Suppressor macrophage treated with lipopolysaccharide for 1 hour (primary cell): ENCODE results near the gene PRKCA.
A peak's percentile ranks its signal among the peaks of the same experiment; 100 is the strongest.
"Not testable (repeated sequence)": the region's sequence is repeated elsewhere in the genome, so short reads cannot be mapped to it uniquely, and the experiment has no call there.

ENCODE experiments used
- DNase-seq, 3 donors: peaks; one replicate each; pipeline ENCODE4 v3.0.0-alpha.2; 2020 to 2022

Gene PRKCA

GRCh38 chr17:66445229-66445628 lies 142.8 kb downstream of the PRKCA start:
- DNase-seq = no peak

GRCh38 chr17:66446419-66446818 lies 144.0 kb downstream of the PRKCA start:
- DNase-seq = no peak

- no peak for DNase-seq
Measured at GRCh38 chr17:66447159-66447558, 144.7 kb downstream of the PRKCA start.

GRCh38 chr17:66448026-66448639 lies 145.7 kb downstream of the PRKCA start:
- no peak for DNase-seq

- no peak for DNase-seq
Measured at GRCh38 chr17:66449418-66449977, 147.1 kb downstream of the PRKCA start.

- no peak for DNase-seq
Measured at GRCh38 chr17:66450008-66450851, 147.8 kb downstream of the PRKCA start.

GRCh38 chr17:66450852-66451158 lies 148.4 kb downstream of the PRKCA start:
- DNase-seq = no peak

- no peak for DNase-seq
Measured at GRCh38 chr17:66451188-66452149, 149.1 kb downstream of the PRKCA start.

- no peak for DNase-seq
Measured at GRCh38 chr17:66455060-66455459, 152.6 kb downstream of the PRKCA start.

GRCh38 chr17:66457499-66457898 lies 155.1 kb downstream of the PRKCA start:
- DNase-seq = not testable (repeated sequence)

GRCh38 chr17:66458782-66459181 lies 156.4 kb downstream of the PRKCA start:
- DNase-seq = no peak

GRCh38 chr17:66459811-66460270 lies 157.4 kb downstream of the PRKCA start:
- DNase-seq = peak; percentile 89 to 98 (median 95)

- DNase-seq = no peak
Measured at GRCh38 chr17:66460558-66460957, 158.1 kb downstream of the PRKCA start.

- peak; percentile 37 to 61 (median 59) for DNase-seq
Measured at GRCh38 chr17:66461343-66461995, 159.1 kb downstream of the PRKCA start.

GRCh38 chr17:66462010-66462409 lies 159.6 kb downstream of the PRKCA start:
- DNase-seq = peak; percentile 39 to 60 (median 49)

- no peak for DNase-seq
Measured at GRCh38 chr17:66464921-66465320, 162.5 kb downstream of the PRKCA start.

GRCh38 chr17:66465701-66466100 lies 163.3 kb downstream of the PRKCA start:
- DNase-seq = no peak

GRCh38 chr17:66466106-66466820 lies 163.8 kb downstream of the PRKCA start:
- no peak for DNase-seq

GRCh38 chr17:66466840-66467367 lies 164.5 kb downstream of the PRKCA start:
- peak; percentile 57 to 87 (median 80) for DNase-seq

GRCh38 chr17:66467766-66468165 lies 165.4 kb downstream of the PRKCA start:
- DNase-seq = peak in 1 of 3 donors; percentile 37
